Measurements from ENCODE around the gene ZSCAN29.
"Not testable (repeated sequence)": the region's sequence is repeated elsewhere in the genome, so short reads cannot be mapped to it uniquely, and the experiment has no call there.

ZSCAN29 gene

DNA sequence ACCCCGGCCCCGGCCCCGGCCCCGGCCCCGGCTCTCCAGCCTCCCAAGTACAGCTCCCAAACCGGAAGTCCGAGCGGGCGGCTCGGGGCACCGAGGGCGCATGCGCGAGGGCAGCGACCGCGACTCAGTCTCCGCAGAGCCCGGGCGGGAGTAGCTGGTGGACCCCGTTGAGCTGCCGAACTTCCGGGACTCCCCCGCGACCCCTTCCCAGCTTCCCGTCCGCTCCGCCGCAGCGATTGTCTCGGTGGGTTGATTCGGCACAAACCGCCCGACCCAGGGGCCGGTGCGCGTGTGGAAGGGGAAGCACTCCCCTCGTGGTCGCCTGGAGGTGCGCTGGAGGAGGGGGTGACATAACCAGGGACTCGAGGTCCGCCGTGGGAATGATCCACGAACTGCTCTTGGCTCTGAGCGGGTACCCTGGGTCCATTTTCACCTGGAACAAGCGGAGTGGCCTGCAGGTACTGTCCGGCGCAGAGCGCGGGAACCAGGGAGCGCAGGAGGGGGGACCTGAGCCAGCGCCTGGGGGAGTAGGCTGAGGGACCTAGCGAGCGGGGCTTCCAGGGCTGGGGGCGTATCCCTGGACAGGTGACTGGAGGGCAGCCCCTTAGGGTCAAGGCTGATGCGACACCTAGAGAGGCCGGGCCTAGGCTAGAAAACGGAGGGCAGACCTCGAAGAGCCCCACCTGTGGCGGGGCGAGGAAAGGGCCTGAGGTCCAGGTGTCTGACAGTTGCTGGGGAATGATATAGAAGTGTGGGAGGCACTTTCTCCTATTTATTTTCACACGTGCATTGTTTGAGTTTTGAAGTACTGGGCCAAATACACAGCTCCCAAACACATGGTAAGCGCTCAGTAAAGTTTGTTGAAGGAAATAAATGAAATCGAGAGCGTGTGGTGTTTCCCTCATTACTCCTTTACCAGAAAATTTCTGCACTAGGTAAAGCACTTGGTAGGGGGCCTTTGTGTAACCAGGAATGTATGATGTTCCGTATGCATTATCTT lies at the start of gene ZSCAN29, which contains the start of gene TUBGCP4:
Gene ZSCAN29 (minus strand): TSS at position 69 of the 1,000 bp plus-strand sequence. CDS start 1,130 bp downstream, outside the sequence.
Gene TUBGCP4 (plus strand): TSS at position 127 of the 1,000 bp plus-strand sequence. CDS start 254 bp downstream, at position 381.
- peak; percentile 41 to 55 for DNase-seq (ENCODE audit: low read depth in 2 of 2, low spot score in 1 of 2)

DNA sequence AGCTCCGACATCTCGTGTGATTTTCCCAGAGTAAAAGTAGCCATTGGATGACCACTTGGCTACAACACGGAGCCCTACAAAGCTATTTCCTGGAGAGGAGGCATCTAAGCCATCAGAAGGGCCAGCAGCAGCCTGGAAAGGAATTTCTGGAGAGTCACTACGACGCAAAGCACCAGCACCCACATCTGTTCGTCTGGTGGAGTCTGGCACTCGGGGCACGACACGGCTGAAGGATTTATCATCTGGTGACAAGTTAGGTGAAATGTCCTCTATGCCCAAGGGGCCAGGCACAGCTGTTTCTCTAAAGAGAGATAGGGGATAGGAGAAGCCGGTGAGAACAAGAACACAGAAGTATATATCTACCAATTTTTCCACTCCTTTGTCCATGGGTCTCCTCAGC lies 49.6 kb upstream of the ZSCAN29 start:
- no peak for DNase-seq (ENCODE audit: low read depth in 2 of 2, low spot score in 1 of 2)

DNA sequence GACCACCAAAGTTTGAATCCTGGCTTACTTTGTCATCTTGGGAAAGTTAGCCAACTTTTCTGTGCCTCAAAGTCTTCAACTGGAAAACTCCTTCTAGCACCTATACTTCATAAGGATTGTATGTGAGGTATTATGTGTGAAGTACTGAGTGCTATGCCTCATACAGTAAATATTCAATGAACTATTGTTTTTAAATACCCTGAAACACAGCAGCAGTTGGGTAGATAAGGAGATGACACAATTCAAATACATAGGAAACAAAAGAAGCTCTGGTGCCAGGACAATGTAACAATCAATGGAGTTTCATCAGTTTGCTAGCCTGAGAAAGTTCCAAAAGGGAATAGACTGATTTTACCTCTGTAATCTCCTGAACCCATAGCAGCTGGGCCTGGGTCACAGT lies 43.4 kb upstream of the ZSCAN29 start:
- no peak for DNase-seq (ENCODE audit: low read depth in 2 of 2, low spot score in 1 of 2)

DNA sequence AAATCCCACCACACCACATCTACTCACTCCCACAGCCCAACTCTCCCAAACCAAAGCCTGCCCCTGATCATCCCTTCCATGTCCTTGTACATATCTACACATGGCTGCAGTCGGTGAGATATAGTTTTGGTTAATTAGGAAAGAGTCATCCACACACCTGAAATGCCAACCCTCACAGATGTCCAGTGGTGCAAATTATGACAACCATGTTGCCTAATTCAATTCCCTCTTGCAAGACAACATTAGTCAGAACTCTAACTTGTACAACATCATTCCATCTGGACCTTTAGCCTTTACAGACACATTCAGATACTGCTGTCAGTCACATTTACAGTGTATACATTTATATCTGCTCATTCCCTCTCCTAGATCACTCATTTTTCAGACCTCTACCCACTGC lies 41.3 kb upstream of the ZSCAN29 start:
- DNase-seq (ENCODE audit: low read depth in 2 of 2, low spot score in 1 of 2) = no peak

DNA sequence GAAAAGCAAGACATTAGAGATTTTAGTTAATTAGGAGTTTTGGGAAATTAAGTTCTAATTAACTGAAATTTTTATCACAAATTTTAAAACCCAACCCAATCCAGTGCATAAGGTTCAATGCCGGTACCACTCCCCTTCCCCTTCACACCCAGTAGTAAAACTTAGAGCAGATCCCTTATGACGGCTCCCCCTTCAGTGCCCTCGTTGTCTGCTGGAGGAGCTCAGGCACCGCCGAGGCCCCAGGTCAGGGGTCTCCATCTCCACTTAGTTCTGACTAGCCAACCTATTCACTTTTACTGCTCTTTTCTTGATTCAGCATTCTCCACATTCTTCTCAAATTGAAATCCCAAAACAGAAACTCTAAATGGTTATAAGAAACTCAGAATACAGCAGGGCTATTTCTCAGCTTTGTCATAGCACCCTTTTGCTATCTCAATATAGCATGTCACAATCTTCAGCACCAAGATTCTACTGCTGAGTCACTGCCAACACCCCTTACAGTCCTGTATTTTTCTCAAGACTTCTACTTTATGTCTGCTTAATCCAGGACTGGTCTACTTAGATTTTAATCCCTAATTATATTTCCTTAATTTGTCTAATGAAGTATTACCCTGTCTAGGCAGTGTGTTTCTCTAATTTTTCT lies 39.9 kb upstream of the ZSCAN29 start:
- no peak for DNase-seq (ENCODE audit: low read depth in 2 of 2, low spot score in 1 of 2)

DNA sequence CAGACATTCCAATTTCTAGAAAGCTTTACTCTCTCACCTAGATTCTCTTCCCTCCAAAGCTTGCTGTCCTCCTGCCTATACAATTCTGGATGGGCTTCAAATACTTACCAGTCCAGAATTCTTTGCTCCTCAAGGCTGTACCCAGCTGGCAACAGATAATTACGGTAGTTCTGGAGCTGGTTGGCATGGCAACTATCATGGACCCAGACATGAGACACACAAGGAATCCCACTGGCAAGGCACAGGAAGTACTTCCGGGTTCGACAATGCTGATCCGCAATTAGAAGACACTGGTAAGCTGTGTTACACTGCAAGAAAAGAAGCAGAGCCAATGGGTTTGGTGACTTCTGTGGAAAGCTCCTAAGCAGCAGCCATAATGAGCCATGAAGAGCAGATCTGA lies 37.9 kb upstream of the ZSCAN29 start:
- DNase-seq (ENCODE audit: low read depth in 2 of 2, low spot score in 1 of 2) = no peak

DNA sequence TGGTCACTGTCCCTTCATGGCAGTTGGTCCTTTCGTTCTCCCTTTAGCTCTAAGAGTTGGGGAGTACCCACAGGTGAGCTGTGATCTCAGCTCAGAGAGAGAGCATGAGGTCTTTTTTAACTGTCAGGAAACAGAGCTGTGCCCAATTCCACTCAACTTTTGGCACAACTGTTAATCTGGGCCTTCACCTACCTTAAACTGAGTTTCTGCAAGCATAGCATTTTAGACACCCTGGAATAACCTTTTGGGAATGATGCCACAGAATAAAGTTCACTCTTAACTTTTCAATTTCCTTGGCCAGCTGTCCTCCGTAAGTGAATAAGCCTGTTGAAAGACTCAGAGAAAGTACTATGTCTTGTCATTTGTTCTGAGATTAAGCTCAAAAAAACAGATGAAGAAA lies 36.0 kb upstream of the ZSCAN29 start:
- no peak for DNase-seq (ENCODE audit: low read depth in 2 of 2, low spot score in 1 of 2)

DNA sequence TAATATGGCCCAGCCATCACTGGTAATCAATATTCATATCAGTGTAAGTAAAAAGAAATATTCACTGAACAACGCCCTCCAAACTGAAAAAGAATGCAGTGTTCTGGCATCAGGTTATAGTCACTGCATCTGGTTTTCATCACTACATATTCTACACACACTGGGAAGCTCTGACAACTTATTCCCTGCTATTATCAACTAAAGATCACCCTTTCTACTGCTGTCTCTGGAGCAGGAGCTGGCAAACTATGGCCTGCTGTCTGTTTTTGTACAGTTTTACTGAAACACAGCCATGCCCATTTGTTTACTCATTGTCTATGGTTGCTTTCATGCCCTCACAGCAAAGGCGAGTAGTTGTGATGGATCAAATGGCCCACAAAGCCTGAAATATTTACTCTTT lies 35.3 kb upstream of the ZSCAN29 start:
- no peak for DNase-seq (ENCODE audit: low read depth in 2 of 2, low spot score in 1 of 2)

DNA sequence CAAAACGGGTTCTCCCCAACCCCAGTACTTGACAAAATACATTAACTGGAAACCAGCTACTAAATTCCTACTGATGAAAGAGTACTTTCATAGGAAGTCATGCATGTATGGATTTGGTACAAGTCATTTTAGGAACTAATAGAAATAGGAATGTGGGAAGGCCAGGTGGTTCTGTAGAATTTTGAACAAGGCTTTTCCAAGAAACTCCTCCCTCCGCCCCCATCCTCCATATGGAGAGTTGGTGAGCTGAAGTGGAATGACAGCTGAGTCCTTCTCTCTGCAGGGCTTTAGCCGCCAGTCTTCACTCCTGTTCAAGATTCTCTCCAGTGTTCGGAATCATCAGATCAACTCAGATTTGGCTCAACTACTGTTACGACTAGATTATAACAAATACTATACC lies 33.3 kb upstream of the ZSCAN29 start:
- DNase-seq (ENCODE audit: low read depth in 2 of 2, low spot score in 1 of 2) = no peak

DNA sequence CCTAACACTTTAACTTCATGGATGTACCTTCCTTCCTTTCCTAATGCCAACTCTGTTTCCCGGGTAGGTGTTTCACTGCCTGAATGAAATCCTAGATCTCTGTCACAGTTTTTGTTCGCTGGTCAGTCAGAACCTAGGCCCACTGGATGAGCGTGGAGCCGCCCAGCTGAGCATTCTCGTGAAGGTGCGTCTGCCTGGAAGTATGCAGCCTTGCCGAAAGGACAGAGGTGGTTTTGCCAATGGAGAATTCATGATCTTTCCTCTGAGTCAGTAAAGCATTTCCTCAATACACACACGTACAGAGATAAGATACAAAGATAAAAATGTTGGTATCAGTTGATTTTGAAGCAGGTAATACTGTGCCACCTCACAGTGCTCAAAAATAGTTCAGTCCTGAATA lies 32.8 kb upstream of the ZSCAN29 start:
- no peak for DNase-seq (ENCODE audit: low read depth in 2 of 2, low spot score in 1 of 2)

DNA sequence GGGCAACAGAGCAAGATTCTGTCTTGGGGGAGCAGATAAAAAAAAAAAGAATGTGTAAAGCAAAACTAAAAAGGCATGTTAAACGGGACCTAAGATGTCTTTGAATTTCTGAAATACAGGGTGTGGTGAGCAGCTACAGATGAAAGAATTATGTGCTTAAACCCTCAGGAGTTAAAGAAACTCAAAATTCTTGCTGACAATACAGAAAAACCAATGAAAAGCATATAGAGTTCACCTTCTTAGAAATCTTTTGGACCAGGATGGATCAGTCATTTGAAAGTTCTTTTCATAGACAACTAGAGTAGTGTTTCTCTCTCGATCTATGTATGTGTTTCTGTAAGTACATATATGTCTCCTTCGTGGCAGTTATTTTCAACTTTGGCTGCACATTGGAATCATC lies 31.4 kb upstream of the ZSCAN29 start:
- DNase-seq (ENCODE audit: low read depth in 2 of 2, low spot score in 1 of 2) = no peak

DNA sequence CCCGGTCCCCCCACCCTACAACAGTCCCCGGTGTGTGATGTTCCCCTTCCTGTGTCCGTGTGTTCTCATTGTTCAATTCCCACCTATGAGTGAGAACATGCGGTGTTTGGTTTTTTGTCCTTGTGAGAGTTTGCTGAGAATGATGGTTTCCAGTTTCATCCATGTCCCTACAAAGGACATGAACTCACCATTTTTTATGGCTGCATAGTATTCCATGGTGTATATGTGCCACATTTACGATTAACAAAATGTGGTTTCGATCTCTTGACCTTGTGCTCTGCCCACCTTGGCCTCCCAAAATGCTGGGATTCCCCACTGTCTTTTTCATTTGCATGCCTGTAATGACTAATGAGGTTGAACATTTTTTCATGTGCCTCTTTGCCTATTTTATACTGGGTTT lies 22.7 kb upstream of the ZSCAN29 start:
- DNase-seq (ENCODE audit: low read depth in 2 of 2, low spot score in 1 of 2) = not testable (repeated sequence)

DNA sequence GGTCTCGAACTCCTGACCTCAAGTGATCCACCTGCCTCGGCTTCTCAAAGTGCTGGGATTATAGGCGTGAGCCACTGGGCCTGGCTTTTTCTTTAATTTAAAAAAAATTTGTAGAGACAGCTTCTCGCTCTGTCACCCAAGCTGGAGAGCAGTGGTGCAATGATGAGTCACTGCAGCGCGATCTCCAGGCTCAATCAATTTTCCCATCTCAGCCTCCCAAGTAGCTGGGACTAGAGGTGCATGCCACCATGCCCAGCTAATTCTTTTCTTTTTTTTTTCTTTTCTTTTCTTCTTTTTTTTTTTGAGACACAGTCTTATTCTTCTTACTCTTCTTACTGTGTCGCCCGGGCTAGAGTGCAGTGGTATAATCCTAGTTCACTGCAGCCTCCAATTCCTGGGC lies 19.9 kb upstream of the ZSCAN29 start:
- no peak for DNase-seq (ENCODE audit: low read depth in 2 of 2, low spot score in 1 of 2)

DNA sequence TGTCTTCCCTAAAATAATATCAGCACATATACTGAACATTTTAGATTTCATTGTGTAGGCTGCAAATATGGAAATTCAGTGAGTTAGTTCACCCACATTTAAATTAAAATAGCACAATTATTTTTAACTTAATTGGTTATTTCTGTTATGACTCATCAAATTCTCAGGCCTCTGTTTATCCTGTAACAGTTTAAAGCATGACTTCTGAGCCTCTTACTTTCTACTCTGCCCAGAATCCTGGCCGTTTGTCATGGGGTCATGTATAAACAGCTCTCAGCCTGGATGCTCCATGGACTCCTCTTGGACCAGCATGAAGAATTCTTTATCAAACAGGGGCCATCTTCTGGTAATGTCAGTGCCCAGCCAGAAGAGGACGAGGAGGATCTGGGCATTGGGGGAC lies 12.2 kb upstream of the ZSCAN29 start:
- DNase-seq (ENCODE audit: low read depth in 2 of 2, low spot score in 1 of 2) = no peak

DNA sequence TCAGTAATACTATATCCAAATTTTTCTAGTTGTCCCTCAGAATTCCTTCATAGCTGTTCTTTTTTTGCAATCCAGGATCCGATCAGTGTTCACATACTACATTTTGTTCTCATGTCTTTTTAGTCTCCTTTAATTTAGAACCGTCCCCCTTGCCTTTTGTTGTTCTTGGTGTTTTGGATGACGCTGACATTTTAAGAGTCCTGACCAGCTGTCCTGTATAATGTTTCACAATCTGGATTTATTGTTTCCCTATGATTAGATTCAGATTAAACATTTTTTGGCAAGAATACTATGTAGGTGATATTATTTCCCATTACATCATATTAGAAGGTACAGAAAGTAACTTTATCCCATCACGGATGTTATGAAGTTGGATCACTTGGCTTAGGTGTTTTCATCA lies 11.5 kb upstream of the ZSCAN29 start:
- no peak for DNase-seq (ENCODE audit: low read depth in 2 of 2, low spot score in 1 of 2)

DNA sequence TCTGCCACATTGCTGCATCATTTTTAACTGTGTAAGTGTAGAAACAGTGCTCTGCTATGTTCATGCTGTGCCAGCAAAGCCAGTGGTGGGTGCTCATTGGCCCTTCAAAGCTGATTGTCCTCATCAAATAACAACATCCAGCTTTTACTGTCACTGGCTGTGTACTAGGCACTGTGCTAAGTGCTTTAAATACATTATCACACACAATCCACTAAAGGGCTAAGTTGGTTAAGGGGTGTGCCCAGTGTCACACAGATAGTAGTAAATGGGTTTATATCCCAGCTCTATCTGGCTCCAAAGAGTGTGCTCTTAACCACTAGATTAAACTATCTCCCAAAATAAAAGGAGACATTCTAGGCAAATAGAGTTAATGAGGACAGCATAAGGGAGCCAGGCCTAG lies 7.8 kb upstream of the ZSCAN29 start:
- DNase-seq (ENCODE audit: low read depth in 2 of 2, low spot score in 1 of 2) = no peak

DNA sequence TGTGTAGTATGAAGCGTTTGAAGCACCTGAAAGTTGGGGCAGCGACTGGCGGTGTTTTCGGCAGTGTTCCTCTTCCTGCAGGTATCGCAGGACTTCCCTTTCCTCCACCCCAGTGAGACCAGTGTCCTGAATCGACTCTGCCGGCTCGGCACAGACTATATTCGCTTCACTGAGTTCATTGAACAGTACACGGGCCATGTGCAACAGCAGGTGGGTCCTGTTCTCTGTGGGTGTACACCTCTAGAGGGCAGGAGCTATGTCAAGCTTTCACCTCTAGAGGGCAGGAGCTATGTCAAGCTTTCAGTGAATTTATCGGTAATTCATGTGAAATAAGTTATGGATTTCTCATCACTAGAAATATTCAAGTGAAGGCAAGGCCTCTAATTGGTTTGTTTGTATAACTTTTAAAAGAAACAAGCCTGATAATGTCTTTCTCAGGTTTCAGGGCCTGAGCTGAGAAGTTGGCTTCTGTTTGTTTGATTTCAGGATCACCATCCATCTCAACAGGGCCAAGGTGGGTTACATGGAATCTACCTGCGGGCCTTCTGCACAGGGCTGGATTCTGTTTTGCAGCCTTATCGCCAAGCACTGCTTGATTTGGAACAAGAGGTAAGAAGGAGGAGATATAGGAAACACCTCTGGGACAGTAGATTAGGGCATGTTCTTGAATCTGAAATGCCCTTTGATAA lies 5.3 kb upstream of the ZSCAN29 start:
- DNase-seq (ENCODE audit: low read depth in 2 of 2, low spot score in 1 of 2) = peak in 1 of 2 donors; percentile 8

DNA sequence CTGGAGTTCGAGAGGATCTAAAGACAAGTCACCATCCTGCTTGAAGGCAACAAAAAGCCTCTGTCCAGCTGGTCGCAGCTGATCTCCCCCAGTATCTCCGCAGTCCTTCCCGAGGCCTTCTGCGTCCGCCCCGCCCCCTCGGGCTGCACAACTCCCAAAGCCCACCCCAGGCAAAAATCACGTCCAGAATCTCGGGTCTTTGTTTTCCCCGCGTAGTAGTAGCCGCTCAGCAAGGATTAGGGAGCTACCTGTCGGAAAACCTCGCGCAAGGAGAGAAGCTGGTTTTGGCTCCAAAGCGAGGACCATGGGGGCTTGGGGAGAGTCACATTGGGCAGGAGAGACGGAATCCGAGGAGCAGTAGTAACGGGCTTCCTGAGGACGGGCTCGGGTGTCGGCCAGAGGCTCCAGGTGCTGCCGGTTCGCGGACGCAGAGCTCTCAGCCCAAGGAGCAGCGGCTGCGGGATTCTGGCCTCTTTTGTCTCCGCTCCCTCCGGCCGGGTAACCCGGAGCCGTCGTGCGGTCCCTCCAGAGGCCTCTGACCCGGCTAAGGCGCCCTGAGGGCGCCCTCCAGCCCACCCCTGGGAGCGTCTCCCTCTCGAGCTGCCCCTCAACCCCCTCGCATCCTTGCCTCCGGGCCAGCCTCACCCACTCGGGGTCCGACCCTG lies 401 bp downstream of the ZSCAN29 start:
- DNase-seq (ENCODE audit: low read depth in 2 of 2, low spot score in 1 of 2) = no peak

DNA sequence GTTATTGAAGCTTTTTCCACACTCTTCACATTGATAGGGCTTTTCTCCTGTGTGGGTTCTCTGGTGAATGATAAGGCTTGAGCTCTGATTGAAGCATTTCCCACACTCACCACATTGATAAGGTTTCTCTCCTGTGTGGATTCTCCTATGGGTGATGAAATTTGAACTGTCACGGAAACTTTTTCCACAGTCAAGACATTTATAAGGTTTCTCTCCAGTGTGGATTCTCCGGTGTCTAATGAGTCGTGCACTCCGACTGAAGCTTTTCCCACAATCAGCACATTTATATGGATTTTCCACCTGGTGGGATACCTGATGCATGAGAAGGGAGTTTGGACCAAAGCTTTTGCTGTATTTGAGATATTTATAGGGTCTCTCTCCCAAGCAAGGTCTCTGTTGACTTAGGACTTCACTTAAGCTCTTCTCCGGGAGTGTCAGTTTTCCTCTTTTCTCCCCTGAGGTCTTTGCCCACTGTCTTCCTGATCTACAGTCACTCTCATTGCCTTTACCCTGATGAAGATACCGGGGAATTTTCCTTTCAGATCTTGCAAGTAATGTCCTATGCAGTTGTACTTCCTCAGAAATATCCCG lies 9.4 kb downstream of the ZSCAN29 start:
- no peak for DNase-seq (ENCODE audit: low read depth in 2 of 2, low spot score in 1 of 2)

DNA sequence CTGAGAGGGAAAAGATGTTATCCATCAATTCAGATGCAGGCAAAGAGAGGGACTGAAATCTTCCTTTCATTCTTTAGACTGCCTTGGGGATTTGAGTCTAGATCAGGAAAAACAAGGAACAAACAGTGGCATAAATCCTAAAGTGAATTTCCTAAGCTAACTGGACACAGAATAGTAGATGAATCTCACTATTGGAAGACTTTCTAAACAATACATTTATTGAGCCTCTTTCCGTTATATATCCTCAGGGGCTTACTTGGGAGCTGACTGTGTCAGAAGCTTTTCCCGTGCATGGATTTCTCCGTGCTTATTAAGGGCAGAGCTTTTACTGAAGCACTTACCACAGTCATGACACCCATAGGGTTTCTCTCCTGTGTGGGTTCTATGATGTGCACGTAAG lies 10.0 kb downstream of the ZSCAN29 start:
- no peak for DNase-seq (ENCODE audit: low read depth in 2 of 2, low spot score in 1 of 2)

Data from stimulated activated CD8-positive, alpha-beta memory T cell treated with anti-CD3 and anti-CD28 coated beads, Interleukin-4, amount 100 ng/mL, for 1 hour (primary cell).